ENCODE measurements around the gene UBE3B.

DNA sequence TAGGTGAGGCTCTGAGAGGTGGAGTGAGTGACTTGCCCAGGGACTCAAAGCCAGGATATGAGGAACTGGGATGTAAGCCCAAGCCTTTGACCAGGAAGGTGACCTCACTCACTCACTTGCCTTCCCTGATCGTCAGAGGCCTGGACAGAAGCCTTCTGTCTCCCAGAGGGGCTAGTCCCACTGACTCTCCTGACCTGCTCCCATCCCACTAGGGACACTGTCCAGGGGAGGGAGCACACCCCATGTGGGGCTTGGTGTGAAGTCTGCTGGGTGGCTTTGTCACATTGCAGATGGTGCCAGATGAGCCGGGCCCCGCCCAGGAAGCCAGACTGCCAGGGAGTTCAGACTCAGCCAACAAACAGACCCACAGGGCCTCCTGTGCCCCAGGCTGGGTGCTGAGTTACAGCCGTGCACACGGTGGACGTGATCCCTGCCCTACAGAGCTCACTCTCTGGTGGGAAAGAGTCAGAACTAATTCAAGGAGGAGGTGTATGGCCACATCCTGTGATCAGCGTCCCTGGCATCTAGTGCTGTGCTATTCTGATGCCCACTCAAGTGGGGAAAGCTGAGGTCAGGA is 67.6 kb downstream of the UBE3B start:
- TF ChIP-seq EP300 (IDR thresholded peaks at IDR 0.05): no peak
- TF ChIP-seq CTCF (IDR thresholded peaks at IDR 0.05): no peak
- TF ChIP-seq POLR2A (IDR thresholded peaks at IDR 0.05; ENCODE audit: low read depth): no peak
- no peak for TF ChIP-seq POLR2AphosphoS5 (IDR thresholded peaks at IDR 0.05)
